Measurements from ENCODE around the gene CRAMP1.

GRCh38 chr16:1661826-1662225 lies 49.7 kb downstream of the CRAMP1 start:
- TF ChIP-seq, protein P1, sequence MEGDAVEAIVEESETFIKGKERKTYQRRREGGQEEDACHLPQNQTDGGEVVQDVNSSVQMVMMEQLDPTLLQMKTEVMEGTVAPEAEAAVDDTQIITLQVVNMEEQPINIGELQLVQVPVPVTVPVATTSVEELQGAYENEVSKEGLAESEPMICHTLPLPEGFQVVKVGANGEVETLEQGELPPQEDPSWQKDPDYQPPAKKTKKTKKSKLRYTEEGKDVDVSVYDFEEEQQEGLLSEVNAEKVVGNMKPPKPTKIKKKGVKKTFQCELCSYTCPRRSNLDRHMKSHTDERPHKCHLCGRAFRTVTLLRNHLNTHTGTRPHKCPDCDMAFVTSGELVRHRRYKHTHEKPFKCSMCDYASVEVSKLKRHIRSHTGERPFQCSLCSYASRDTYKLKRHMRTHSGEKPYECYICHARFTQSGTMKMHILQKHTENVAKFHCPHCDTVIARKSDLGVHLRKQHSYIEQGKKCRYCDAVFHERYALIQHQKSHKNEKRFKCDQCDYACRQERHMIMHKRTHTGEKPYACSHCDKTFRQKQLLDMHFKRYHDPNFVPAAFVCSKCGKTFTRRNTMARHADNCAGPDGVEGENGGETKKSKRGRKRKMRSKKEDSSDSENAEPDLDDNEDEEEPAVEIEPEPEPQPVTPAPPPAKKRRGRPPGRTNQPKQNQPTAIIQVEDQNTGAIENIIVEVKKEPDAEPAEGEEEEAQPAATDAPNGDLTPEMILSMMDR (IDR thresholded peaks at IDR 0.05) = no peak
- TF ChIP-seq EZH2 (IDR thresholded peaks at IDR 0.05) = no peak

Data from neural progenitor cell (in vitro differentiated cells).